GM21786 (cell line): ENCODE data around the gene TRPC4AP.
"Not testable (repeated sequence)": the region's sequence is repeated elsewhere in the genome, so short reads cannot be mapped to it uniquely, and the experiment has no call there.

Experiments used
- ATAC-seq: cut with Tn5 transposase; IDR thresholded peaks from one replicate; pipeline ENCODE4 v1.9.1; 2021; ENCODE audit not compliant: unreplicated experiment

Gene TRPC4AP

DNA sequence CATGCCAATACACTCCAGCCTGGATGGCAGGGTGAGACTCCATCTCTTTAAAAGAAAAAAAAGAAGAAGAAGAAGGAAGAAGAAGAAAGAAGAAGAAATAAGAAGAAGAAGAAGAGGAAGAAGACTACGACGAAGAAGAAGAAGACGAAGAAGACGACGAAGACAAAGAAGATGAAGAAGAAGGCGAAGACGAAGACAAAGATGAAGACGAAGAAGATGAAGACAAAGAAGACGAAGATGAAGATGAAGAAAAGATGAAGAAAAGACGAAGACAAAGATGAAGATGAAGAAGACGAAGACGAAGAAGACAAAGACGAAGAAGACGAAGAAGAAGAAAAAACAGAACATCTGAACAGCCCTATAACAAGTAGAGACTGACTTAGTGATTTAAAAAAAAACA, 33.0 kb downstream of the TRPC4AP start:
- ATAC-seq = no peak

DNA sequence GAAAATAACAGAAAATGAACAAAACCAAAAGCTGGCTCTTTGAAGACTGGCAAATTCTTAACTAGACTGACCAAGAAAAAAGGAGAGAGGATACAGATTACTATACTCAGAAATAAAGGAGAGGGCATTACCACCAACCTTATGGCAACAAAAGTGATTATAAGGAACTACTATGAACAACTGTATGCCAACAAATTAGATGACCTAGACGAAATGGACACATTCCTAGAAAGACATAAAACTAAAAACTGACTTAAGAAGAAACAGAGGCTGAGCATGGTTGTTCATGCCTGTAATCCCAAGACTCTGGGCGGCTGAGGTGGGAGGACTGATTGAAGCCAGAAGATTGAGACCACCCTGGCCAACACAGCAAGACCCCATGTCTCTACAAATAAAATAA, 33.5 kb downstream of the TRPC4AP start:
- no peak for ATAC-seq

DNA sequence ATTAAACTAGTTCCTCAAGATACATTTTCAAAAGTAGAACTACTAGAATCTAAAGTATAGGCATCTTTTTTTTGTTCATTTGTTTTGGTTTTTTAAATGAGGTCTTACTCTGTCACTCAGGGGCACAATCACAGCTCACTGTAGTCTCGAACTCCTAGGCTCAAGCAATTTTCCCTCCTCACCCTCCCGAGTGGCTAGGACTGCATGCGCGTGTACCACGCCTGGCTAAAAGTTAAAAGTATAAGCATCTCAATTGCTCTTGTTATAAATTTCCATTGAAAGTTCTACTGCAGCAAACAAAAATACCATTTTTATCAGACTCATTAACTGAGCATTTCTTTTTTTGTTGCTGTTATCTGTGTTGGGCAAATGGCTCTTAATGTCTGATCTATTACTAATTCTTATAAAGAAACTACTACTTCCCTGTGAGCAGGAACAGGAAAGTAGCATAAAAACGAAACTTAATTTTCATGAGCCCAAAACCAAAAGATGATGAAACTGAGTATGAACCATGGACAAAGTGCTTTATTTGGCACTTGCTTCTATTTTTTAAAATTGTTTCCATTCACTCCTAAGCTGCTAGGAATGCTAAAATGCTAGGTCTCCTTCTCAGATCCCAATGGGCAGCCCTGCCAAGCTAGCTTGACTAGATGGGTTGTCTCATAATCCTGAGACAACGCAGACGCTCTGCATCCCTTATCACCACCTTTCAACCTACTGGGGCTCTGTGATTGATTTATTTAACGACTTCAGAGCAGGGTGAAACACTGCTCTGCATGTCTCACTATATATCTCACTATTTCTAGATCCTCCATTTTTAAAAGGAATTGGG, 36.9 kb downstream of the TRPC4AP start:
- ATAC-seq = no peak

DNA sequence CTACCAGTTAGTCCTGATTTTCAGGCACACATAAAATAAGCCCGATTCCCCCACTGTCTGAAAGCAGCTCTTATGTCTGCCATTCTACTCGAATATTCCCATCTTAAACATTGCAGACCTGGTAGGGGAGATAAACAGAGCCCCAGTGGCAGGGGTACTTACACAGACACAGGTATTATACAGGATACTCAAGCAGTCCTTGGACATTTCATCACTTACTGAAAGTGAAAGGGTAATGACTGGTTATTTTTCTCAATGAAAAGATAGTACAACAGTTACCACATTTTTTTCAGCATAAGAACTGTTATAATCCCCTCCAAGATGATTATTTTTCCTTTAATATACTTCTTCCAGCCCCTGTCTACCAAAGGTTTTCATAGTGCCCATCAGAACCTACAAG, 37.8 kb downstream of the TRPC4AP start:
- no peak for ATAC-seq

DNA sequence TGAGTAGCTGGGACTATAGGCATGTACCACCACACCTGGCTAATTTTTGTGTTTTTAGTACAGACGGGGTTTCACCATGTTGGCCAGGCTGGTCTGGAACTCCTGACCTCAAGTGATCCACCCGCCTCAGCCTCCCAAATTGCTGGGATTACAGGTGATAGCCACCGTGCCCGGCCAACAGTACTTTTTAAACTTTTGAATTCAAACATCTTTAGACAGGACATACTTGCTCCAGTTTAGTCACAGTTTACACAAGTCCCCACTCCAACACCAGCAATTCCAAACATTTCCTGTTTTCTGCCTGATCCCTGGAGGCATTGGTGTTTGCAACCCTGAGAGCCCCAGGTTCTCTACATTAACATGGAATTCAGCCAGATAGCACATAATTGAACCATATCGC, 40.0 kb downstream of the TRPC4AP start:
- not testable (repeated sequence) for ATAC-seq

DNA sequence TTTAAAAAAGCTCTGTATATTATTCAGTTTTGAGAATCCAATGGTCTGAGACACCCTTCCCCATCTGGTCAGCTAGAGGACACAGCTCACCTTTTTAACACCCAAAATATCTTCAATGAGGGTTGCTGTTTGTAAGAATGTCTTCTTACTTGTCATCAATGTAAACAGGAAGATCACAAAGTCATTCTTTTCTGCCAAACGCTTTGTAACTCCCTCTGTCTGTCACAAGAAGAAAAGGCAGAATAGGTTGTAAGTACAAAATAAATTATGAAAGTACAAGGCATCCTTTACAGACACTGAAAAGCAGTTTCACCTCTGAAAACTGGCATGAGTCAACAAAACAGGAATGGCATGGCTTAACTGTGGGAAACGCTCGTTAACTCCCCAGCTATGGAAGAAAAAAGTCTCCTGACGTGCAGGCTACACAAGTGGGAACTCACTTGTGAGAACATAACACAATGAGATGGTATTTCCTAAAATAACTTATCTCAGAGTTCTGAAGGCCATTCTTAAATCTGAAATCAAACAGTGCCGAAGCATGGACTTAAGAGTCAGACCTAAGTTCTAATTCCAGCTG, 42.7 kb downstream of the TRPC4AP start:
- no peak for ATAC-seq

DNA sequence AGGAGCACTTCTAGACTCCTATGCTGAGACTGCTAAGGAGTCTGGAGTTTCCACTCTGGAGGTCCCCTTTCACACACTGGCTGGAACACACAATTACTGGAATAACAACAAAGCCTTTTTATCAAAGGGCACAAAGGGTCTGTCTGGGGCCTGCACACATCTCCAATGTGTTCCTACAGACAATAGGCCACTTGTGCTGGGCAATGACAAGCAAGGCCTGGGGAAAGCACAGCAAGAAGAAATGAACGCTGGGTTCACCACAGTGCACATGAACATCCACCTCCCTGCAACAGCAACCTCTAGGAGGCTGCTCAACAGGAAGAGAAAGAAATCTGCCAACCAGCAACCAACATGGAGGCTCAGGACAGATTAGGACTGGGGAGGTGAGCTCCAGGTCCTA, 43.9 kb downstream of the TRPC4AP start:
- no peak for ATAC-seq

DNA sequence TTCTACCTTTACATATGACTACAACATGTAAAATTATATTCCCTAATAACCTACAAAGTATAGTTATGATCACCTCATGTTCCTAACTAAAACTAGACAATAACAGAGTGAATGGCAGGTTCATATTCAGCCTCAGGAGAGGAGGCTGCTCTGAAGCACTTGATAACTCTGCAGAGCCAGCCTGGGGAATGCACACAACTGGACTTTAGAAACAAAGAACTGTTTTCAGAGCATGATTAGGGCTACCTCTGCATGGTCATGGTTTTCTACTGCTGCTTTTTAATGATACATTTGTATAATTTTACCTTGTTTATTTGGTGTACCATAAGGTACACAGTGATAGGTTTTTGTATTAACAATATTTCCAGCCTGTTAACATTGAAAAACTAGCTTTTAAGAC, 50.3 kb downstream of the TRPC4AP start:
- ATAC-seq = no peak

DNA sequence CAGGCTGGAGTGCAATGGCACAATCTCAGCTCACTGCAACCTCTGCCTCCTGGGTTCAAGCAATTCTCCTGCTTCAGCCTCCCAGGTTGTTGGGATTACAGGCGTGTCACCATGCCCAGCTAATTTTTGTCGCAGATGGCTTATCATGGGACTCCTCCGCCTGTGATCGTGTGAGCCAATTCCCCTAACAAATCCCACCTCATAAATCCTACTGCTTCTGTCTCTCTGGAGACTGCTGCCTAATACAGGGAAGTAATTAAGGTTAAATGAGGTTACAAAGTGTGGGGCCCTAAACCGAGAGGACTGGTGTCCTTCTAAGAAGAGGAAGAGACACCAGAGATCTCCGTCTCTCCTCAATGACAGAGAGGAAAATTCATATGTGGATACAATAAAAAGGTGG, 52.0 kb downstream of the TRPC4AP start:
- no peak for ATAC-seq

DNA sequence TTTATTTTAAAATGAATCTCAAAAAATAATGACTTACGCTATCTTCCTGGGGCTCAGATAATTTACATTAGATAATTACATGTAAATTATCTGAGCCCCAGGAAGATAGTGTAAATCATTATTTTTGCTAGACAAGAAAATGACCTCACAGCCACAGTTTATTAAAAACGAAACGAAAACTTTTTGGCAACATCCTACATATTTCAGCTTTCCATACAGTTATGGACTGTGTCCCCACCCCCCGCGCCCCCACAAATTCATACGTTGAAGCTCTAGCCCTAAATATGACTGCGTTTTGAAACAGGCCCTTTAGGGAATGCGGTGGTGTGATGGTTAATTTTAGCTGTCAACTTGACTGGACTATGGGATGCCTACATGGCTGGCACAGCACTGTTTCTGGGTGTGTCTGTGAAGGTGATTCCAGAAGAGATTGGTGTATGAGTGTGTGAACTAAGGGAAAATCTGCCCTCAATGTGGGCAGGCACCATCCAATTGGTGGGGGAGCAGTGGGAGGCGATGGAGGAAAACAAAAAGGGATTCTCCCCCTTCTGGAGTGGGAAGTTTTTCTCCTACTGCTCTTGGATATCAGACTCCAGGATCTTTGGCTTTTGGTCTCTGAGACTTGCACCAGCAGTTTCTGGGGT, 52.6 kb downstream of the TRPC4AP start:
- no peak for ATAC-seq

DNA sequence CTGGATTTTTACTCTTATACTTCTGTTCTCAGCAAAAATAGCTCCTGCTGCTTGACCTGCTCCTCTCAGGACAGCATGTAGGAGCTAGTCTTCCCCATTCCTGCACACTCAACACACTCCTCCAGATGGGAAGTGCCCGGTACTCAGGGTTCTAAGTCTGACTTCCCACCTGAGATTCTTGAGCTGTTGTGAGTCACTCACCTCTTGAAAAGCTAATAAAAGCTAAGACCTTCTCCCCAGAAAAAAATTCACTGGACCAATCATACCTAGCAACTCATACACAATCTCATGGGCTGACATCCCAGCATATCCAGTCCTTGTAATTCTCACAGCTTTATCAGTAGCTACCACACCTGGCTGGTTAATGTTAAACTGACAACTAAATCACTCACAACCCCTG, 53.5 kb downstream of the TRPC4AP start:
- no peak for ATAC-seq

DNA sequence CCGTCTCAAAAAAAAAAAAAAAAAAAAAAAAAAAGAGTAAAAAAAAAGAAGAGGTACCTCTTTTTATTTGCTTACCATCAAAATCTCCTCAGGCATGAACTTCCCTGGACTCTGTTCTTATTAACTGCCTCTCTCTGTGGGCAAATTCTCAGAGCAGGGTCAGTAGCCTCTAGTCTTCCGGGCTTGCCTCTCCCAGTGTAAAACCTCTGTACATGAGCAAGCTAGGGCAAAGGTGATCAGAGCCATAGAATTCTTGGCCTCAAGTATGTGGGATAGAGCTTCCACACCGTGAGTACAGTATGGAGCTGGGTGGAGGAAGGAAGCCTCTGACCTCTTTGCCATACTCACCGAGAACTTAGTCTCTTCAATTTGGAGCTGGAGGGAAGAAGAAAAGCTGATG, 58.5 kb downstream of the TRPC4AP start:
- no peak for ATAC-seq

DNA sequence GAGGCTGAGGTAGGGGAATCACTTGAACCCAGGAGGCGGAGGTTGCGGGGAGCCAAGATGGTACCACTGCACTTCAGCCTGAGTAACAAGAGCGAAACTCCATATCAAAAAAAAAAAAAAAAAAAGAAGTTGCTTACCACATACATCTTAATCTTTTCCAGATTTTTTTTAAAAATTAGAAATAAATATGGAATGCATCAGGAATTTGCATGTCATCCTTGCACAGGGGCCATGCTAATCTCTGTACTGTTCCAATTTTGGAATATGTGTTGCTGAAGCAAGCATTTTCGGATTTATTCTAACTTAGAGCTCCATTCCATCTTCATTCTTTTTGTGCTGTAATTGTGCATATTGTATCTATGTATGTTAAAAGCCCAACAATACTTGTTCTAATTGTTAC, 62.5 kb downstream of the TRPC4AP start:
- no peak for ATAC-seq

DNA sequence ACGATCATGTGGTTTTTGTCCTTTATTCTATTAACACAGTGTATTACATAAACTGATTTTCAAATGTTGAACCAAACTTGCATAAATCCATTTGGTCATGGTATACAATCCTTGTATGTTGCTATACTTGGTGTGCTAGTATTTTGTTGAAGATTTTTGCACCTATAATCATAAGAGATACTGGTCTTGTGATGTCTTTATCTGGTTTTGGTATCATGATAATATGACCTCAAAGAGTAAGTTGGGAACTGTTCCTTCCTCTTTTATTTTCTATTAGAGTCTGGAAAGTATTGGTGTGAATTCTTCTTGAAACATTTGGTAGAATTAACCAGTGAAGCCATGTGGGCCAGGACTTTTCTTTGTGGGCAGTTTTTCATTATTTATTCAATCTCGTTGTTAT, 65.3 kb downstream of the TRPC4AP start:
- ATAC-seq = no peak

DNA sequence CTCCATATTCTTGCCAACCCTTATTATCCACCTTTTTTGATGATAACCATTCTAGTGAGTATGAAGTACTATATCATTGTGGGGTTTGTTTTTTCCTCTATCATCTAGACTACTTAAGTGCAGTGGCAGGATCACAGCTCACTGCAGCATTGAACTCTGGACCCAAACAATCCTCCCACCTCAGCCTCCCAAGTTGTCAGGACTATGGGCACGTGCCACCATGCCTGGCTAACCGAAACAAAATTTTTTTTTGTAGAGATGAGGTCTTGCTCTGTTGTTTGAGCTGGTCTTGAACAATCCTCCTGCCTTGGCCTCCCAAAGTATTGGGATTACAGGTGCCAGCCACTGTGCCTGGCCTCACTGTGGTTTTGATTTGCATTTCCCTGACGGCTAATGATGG, 67.5 kb downstream of the TRPC4AP start:
- no peak for ATAC-seq

DNA sequence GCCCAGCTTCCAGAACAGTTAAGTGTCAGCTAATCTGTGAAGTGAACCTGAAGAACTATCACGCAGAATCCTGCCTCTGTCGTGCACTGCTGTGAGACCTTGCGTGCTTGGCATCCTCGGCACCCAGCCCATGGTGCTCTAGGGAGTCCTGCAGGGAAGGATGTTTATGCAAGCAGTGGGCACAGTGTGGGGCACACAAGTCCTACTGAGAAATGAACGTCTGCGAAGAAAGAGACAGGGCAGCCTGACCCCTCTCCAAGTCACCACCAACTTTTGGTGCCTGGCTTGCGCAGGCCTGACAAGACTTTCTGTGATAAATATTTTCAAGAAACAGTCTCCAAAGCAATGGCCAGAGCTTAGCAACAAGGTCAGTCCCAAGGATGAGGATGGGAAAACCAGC, 69.0 kb downstream of the TRPC4AP start:
- ATAC-seq = no peak

DNA sequence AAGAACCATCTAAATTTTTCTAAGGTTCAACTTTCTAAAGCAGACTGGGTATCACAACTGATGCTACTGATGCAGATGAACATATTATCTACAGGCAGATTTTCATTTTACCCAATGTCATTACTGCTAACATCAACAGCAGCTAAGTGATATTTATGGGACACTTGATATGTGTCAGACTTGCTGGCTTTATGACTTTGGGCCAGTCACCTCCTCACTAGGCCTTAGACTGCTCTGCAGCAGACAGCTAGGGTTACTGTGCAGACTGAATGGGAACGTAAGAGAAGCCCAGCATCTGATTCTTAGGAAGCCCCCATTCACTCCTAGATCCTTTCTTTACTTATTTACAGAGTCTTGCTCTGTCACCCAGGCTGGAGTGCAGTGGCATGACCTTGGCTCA, 70.8 kb downstream of the TRPC4AP start:
- no peak for ATAC-seq

DNA sequence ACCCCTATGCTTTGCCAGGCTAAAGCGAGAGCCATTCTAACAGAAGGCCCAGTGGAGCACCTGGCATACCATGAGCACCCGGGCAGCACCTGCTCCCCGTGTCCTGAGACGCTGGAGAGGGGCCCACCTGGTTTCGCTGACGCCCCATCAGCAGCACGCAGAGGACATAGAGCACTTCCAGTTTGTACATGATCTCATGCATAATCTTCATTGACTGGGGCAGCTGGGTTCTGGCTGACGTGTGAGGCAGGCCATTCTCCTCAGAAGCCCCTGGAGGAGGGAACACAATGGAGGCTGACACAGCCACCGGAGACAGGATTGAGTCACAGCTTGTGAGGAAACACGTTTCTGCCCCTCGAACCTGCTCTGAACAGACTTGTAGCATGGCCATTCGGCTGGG, 71.5 kb downstream of the TRPC4AP start:
- no peak for ATAC-seq

DNA sequence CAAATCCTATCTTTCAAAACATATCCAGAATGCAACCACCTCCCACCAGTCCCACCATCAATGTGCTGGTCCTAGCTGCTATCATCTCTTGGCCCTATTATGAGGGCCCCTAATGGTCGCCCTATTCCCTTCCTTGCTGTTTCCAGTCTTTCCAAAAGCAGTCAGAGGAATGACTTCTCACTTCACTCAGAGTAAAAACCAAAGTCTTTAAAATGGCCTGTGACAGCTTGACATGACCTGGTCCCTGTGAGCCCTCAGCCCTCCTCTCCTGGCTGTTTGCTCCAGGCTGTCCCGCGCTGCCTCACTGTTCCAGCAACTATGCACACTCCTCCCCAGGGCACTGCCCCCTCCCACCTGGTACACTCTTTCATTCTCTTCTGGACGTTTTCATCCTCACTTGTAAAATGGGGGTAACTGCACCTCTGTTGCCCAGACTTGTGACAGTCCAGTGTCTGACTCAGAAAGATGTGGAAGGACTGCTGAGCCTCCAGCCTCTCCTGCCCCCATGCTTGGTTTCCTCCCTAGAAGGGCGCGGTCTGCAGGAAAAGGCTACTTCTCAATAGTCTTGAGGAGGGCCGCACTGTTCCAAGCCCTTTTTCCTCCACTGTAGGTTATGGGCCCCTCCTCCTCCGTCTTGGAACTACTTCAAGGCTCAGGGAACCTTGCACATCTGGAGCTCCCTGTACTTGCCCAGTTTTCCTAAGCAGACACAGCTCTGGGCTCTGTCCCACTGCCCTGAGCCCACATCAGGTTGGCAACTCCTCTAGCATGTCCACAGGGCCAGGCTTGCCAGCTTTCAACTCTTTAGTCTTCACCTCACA, 72.3 kb downstream of the TRPC4AP start:
- no peak for ATAC-seq

DNA sequence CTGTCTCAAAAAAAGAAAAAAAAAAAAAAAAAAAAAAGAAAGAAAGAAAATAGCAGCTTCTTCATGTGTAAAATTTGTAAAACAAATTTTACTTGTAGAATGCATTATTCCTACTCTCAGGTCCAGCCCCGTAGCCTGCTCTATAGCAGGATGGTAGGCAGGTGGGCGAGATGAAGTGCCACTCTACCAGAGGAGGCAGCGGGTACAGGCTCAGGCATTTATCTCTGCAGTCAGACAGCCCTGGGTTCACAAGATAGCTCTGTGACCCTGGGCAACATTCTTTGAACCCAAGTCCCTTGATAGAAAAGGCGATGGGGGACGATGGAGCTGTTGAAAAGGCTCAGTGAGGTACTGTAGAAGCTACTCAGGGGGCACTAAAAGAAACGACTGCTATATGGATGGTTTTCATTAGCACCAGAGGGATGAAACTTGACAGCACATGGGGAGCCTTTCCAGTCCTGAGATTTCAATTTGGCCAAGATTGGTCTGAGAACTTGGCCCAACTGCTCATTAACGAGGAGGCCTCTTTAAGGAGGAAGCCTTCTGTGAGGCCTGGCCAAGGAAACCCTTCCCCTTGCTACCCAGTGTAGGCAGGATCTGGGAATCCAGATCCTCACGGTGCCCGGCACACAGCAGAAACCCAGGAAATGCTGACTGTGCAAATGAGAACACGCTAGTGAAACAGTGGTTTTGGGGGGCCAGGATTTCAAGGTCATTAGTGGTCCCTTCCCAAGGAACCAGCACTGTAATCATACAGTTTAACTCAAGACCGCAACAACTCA, 73.8 kb downstream of the TRPC4AP start:
- ATAC-seq = no peak
